Measurements from ENCODE around the gene ARL4C. TPM values are rescaled to one million over a fixed set of nuclear protein-coding genes. Genes with fewer than 3 reads are reported as not detected.

ARL4C gene
- 10 to 100 TPM; 38.7 to 55.2 (median 52.0) TPM for polyA plus RNA-seq (ENCODE audit: insufficient read length in 4 of 4)

DNA sequence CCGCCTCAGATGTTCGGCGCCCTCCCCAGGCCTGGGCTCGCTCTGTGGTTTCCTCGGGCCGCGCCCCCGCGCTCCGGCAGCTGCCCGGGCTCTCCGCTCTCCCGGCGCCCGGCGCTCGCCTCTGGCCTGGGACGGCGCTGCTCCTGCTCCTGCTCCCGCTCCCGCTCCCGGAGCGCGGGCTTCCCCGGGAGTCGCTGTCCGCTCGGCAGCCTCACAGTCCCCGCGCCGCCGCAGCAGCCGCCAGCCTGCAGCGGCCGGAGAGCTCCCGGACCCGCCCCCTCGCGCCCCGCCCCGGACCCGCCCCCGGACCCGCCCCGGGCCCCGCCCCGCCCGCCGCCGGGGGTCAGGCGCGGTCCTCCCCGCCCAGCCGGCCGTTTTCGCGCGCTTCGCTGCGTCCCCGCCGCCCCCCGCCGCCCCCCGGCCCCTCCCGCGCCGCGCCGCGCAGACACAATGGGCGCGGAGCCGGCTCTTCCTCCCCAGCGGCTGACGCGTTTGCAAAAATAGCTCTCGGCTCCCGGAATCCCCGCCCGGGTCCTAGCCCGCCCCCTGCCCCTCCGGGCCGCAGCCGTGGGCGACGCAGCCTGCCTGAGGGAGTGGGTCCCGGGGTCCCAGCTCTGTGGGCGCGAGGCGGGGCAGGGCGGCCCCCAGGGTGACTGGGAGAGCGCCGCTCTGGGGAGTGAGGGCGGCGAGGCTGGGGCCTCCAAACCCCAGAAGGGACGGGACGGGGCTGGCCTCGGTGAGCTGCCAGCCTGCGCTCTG is at the start of gene ARL4C:
Gene ARL4C (minus strand): TSS at position 247 of the 759 bp plus-strand sequence. CDS start 495 bp downstream, outside the sequence.
- DNase-seq (ENCODE audit: low read depth in 4 of 4, low spot score in 2 of 4): peak in 1 of 4 donors; percentile 55

- peak in 3 of 4 donors; percentile 20 to 51 (median 40) for DNase-seq (ENCODE audit: low read depth in 4 of 4, low spot score in 2 of 4)
These were observed 48.1 kb upstream of the ARL4C start for GRCh38 chr2:234544659-234545611.

GRCh38 chr2:234542742-234543141 is 45.9 kb upstream of the ARL4C start:
- no peak for DNase-seq (ENCODE audit: low read depth in 4 of 4, low spot score in 2 of 4)

DNA sequence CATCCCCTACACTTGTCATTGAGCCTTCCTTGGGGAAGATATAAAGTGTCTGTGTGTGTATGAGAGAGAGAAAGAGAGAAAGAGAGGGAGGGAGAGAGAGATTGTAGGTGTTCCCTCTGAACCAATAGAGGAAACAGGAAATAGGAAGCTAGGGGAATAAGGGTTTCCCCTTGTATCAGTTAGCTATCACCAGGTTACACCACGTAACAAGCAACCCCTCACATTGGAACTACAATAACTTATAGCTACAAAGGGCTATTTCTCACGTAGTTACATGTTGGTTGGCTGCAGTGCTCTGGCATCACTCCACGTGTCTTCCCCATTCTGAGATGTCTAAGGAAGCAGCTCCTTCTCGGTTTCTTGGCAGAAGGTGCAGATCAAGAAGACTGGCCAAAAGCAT is 41.0 kb upstream of the ARL4C start:
- no peak for DNase-seq (ENCODE audit: low read depth in 4 of 4, low spot score in 2 of 4)

GRCh38 chr2:234536178-234536965 is 39.5 kb upstream of the ARL4C start:
- no peak for DNase-seq (ENCODE audit: low read depth in 4 of 4, low spot score in 2 of 4)

- DNase-seq (ENCODE audit: low read depth in 4 of 4, low spot score in 2 of 4): no peak
These were observed 38.6 kb upstream of the ARL4C start for GRCh38 chr2:234535464-234535863.

- no peak for DNase-seq (ENCODE audit: low read depth in 4 of 4, low spot score in 2 of 4)
These were observed 37.6 kb upstream of the ARL4C start for GRCh38 chr2:234534515-234534914.

- no peak for DNase-seq (ENCODE audit: low read depth in 4 of 4, low spot score in 2 of 4)
These were observed 36.7 kb upstream of the ARL4C start for GRCh38 chr2:234533626-234534025.

- no peak for DNase-seq (ENCODE audit: low read depth in 4 of 4, low spot score in 2 of 4)
These were observed 31.7 kb upstream of the ARL4C start for GRCh38 chr2:234528410-234529148.

DNA sequence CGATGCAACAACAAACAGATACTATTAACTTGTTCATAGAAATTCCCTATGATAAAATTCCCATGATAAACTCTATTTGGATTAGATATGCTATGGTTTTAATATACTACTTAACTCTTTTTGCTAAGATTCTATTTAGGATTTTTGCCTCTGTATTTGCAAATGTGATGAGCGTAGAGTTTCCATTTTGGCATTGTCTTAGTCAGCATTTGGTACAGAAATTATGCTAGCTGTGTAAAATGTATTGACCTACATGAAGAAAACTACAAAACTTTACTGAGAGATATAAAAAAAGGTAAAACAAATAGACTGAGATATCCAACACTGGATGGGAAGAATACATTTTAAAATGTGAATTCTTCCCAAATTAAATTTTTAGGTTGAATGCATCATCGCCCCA is 29.8 kb upstream of the ARL4C start:
- DNase-seq (ENCODE audit: low read depth in 4 of 4, low spot score in 2 of 4): no peak

DNA sequence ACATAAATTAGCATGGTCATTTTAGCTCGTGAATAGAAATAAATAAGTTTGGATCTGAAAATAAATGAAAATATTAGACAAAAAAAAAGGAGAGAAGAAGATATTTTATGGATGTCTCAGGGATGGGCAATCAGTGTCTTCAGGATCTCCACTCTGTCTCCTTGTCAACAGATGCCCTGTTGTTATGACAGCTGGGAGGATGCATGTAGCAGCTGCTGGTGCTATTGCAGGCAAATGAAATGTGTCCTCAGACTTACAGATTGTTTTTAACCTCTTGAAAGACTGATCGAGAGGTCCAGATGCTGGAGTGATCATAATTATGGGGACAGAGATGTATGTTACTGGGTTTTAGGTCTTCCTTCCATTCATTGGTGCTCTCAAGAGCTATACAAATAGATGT is 24.7 kb upstream of the ARL4C start:
- DNase-seq (ENCODE audit: low read depth in 4 of 4, low spot score in 2 of 4): no peak

- DNase-seq (ENCODE audit: low read depth in 4 of 4, low spot score in 2 of 4): no peak
These were observed 22.2 kb upstream of the ARL4C start for GRCh38 chr2:234518986-234519642.

- no peak for DNase-seq (ENCODE audit: low read depth in 4 of 4, low spot score in 2 of 4)
These were observed 21.1 kb upstream of the ARL4C start for GRCh38 chr2:234517971-234518370.

GRCh38 chr2:234514873-234515638 is 18.2 kb upstream of the ARL4C start:
- no peak for DNase-seq (ENCODE audit: low read depth in 4 of 4, low spot score in 2 of 4)

DNA sequence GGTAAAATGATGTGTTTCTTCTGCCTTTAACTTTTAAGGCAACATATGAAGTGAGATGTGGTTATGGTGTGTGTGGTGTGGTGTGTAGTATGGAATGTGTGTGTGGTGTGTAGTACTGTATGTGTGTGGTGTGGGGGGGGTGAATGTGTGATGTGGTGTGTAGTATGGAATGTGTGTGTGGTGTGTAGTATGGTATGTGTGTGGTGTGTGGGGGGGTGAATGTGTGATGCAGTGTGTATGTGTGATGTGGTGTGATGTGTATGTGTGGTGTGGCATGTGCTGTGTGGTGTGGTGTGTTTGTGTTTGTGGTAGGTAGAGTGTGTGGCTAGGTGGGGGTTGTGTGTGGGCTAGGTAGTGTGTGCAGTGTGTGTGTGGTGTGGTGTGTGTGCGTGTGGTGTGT is 17.2 kb upstream of the ARL4C start:
- no peak for DNase-seq (ENCODE audit: low read depth in 4 of 4, low spot score in 2 of 4)

- no peak for DNase-seq (ENCODE audit: low read depth in 4 of 4, low spot score in 2 of 4)
These were observed 16.2 kb upstream of the ARL4C start for GRCh38 chr2:234512884-234513669.

GRCh38 chr2:234502919-234503285 is 6.0 kb upstream of the ARL4C start:
- no peak for DNase-seq (ENCODE audit: low read depth in 4 of 4, low spot score in 2 of 4)

Data from left renal cortex interstitium (tissue), 4 donors.